ENCODE data around the gene RBMY1E.
"Not testable (repeated sequence)": the region's sequence is repeated elsewhere in the genome, so short reads cannot be mapped to it uniquely, and the experiment has no call there.

Gene RBMY1E

DNA sequence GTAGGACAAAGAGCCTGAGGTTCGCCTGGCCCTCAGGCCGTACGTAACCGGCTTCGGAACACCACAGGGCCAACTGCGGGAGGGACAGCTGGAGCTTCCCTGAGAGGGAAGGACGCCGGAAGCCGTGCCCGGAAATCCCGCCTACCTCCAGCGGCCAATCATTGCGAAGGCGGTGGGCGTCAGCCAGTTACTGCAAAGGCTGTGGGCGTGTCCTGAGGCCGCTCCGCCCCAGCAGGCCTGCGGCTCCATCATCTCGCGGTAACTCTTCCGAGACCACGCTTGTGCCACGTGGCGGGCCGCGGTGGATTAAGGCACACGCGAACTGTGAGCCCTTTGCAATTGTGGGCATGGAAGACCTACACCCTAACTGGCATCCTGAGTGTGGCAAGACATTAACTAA, at the start of gene RBMY1E:
RBMY1E (minus strand) TSS at position 101 of the 400 bp plus-strand sequence. CDS start 1,978 bp downstream, outside the sequence.
- DNase-seq = not testable (repeated sequence)

DNA sequence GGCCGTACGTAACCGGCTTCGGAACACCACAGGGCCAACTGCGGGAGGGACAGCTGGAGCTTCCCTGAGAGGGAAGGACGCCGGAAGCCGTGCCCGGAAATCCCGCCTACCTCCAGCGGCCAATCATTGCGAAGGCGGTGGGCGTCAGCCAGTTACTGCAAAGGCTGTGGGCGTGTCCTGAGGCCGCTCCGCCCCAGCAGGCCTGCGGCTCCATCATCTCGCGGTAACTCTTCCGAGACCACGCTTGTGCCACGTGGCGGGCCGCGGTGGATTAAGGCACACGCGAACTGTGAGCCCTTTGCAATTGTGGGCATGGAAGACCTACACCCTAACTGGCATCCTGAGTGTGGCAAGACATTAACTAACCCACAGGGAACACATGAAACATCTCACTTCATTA, 23.4 kb downstream of the RBMY1E start, which contains the start of gene RBMY1D:
RBMY1D (minus strand) TSS at position 101 of the 400 bp plus-strand sequence. CDS start 2,013 bp downstream, outside the sequence.
- not testable (repeated sequence) for DNase-seq

DNA sequence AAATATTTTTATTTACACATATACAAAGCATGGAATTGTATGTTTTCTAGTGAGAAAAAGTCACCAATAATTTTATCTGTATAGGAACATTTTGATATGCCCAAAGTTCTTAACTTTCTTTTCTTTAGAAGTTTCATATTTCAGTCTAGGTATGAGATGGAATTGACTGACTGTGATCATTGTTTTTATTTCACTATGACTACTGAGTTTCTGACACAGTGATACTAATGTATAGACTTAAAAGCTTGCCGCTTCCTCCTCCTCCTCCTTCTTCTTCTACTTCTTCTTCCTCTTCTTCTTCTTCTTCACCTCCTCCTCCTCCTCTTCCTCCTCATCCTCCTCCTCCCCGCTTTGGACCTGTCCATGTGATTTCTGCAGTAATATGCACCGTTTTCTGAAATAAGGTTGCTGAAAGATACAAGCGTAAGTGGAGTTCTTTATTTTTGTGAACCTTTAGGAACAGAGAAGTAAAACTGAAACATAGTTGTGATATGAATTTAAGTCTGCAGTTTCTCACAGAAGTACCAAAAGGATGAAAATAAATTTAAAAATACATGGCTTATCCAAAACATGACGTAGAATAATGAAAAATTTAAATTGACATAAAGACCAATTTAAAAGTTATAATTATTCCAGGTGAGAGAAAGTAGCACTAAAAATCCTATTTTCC, 48.3 kb downstream of the RBMY1E start:
- DNase-seq = not testable (repeated sequence)

All from hematopoietic multipotent progenitor cell treated with erythropoietin and hydrocortisone succinate and interleukin-3 and kit ligand, for 6 days (in vitro differentiated cells).